ENCODE measurements around the gene CCDC116.

CCDC116 gene

DNA sequence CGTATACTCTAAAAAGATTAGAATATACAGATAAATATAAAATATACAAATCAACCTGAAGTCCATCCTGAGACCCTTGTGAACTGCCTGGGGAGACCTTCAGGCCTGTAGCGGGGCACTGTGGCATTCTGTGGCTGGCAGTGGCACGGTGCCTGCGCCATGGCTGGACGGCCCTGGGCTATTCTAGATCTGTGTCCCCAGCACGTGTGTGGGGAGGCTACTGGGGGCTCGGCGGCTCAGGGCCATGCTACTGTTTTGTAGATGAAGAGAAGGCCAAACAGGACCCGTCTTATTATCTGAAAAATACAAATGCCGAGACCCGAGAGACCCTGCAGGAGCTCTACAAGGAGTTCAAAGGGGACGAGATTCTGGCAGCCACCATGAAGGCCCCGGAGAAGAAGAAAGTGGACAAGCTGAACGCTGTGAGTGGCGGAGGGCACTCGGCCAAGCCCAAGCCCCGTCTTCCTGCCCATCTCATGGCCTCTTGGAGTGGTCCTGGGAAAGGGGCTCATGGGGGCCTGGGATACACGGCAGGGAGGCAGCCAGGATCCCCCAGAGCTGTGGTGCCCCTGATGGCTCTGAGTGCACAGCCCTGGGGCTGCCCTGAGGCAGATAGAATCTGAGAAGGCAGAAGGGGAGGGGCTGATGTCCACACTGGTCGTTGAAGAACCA is 52.1 kb downstream of the CCDC116 start:
- no peak for DNase-seq

DNA sequence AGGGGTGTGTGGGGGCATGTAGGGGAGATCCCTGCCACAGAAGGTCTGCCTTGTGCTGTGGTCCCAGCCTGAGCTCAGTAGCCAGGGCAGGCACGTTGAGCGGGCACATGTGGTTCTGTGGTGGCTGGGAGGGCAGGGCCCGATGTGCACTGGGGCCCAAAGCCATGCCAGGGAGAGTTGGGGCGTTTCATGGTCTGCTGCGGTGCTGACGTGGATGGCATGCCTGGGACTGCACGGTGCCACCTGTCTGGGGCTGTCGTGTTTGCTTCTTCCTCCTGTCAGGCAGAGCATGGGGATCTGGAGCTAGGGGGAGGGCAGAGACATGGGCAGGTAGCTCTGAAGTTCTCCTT is 52.6 kb downstream of the CCDC116 start:
- DNase-seq = no peak

DNA sequence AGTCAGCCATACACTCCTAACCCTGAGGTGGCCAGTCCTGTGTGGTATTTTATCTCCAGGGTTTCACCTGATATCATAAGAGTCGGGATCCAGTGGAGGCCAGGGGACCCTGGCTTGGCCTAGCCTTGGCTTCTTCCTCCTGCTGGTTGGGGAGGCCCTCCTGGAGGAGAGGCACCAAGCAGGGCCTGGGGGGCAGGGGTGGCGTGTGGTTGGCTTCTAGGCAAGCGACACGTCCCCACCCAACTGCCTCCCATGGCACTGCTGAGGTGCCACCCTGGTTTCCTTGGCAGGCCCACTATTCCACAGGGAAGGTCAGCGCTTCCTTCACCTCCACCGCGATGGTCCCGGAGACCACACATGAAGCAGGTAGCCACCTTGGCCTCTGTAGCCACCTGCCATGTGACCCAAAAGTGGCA is 53.6 kb downstream of the CCDC116 start:
- DNase-seq = no peak
